Lung microvascular endothelial cell (primary cell): ENCODE data around the gene SLC16A13. TPM values are rescaled to one million over a fixed set of nuclear protein-coding genes. Genes with fewer than 3 reads are reported as not detected.

Experiments
- DNase-seq, 2 donors: peaks; one replicate each; pipeline versions ENCODE4 v3.0.0 to v3.0.0-alpha.2; 2010; ENCODE audit warnings: low read depth in 2 of 2
- total RNA-seq: library from RNA; depleted of rRNA; stranded (reverse); fragments of >200 nt; gene quantifications from 2 replicates; pipeline ENCODE4 v1.2.1, GENCODE V29; 2014

SLC16A13 gene
- total RNA-seq, 1 donor from 2014 or later = 2.4 TPM

GRCh38 chr17:7011942-7012254 lies 23.9 kb upstream of the SLC16A13 start:
- no peak for DNase-seq

GRCh38 chr17:7014261-7014994 lies 21.4 kb upstream of the SLC16A13 start:
- peak; percentile 99 for DNase-seq

- DNase-seq = peak; percentile 75 to 76
These were observed 20.5 kb upstream of the SLC16A13 start for GRCh38 chr17:7014995-7015958.

GRCh38 chr17:7016418-7016817 lies 19.4 kb upstream of the SLC16A13 start:
- no peak for DNase-seq

GRCh38 chr17:7016886-7017826 lies 18.7 kb upstream of the SLC16A13 start:
- DNase-seq = no peak

- DNase-seq = no peak
These were observed 18.0 kb upstream of the SLC16A13 start for GRCh38 chr17:7017827-7018200.

- no peak for DNase-seq
These were observed 17.4 kb upstream of the SLC16A13 start for GRCh38 chr17:7018331-7018964.

GRCh38 chr17:7019367-7019766 lies 16.4 kb upstream of the SLC16A13 start:
- no peak for DNase-seq

- peak; percentile 42 to 53 for DNase-seq
These were observed 15.8 kb upstream of the SLC16A13 start for GRCh38 chr17:7019839-7020519.

- DNase-seq = peak; percentile 49 to 65
These were observed 14.7 kb upstream of the SLC16A13 start for GRCh38 chr17:7020894-7021664.

- peak; percentile 96 to 98 for DNase-seq
These were observed 13.6 kb upstream of the SLC16A13 start for GRCh38 chr17:7021993-7022778.

GRCh38 chr17:7022781-7023571 lies 12.8 kb upstream of the SLC16A13 start, which contains the start of gene BCL6B:
TSS of gene BCL6B (plus strand) at chr17:7023050. CDS start at chr17:7023672, 622 bp downstream.
- DNase-seq = peak; percentile 52 to 85

GRCh38 chr17:7023576-7024401 lies 12.0 kb upstream of the SLC16A13 start:
- DNase-seq = peak; percentile 99 to 100

GRCh38 chr17:7024402-7024785 lies 11.4 kb upstream of the SLC16A13 start:
- no peak for DNase-seq

GRCh38 chr17:7025245-7025644 lies 10.6 kb upstream of the SLC16A13 start:
- DNase-seq = no peak

GRCh38 chr17:7026471-7027115 lies 9.2 kb upstream of the SLC16A13 start:
- no peak for DNase-seq

- DNase-seq = peak; percentile 33 to 55
These were observed 8.5 kb upstream of the SLC16A13 start for GRCh38 chr17:7027335-7027734.
